Caco-2 (cell line): ENCODE data around the gene PKIG. TPM values are rescaled to one million over a fixed set of nuclear protein-coding genes. Genes with fewer than 3 reads are reported as not detected.

Source experiments
- BruUV-seq: library from RNA; stranded (reverse); fragments of 400-500 nt; replicated peaks from 2 replicates; lab custom pipeline; 2021; lab: Mats Ljungman, UMichigan
- CTCF ChIA-PET: fragments of 300-600 bp; sonication (Branson Sonifier 250); formaldehyde crosslinking; loops from one replicate; lab custom pipeline; 2022; ENCODE audit warnings: antibody characterized with exemption; lab: Charles Lee
- POLR2A ChIA-PET: fragments of 300-600 bp; sonication (Branson Sonifier 250); formaldehyde crosslinking; loops from one replicate; lab custom pipeline; 2022; ENCODE audit warnings: antibody characterized with exemption; lab: Charles Lee
- DNase-seq, 2 experiments: peaks; one replicate each; pipeline versions ENCODE4 v3.0.0 to v3.0.0-alpha.2; 2020 to 2022
- H3K27me3 ChIP-seq: replicated peaks from 2 replicates; pipeline ENCODE4 v1.6.0; 2011; ENCODE audit warnings: low read length; ENCODE audit not compliant: control insufficient read depth, insufficient read depth
- H3K36me3 ChIP-seq: 2 replicates; pipeline ENCODE4 v1.5.1; 2011; ENCODE audit warnings: low read length; ENCODE audit not compliant: control insufficient read depth, insufficient read depth
- H3K4me1 ChIP-seq: fragments of 250-450 bp; sonication (Bioruptor Pico); 2 replicates; pipeline ENCODE4 v1.5.1; 2020; ENCODE audit warnings: mild to moderate bottlenecking
- H3K4me3 ChIP-seq: 2 replicates; pipeline ENCODE4 v1.5.1; 2011; ENCODE audit warnings: low read depth, mild to moderate bottlenecking, control low read depth, low read length
- H3K9me3 ChIP-seq: fragments of 250-450 bp; sonication (Bioruptor Pico); 2 replicates; pipeline ENCODE4 v1.5.1; 2020; ENCODE audit warnings: mild to moderate bottlenecking, moderate library complexity
- H3K27ac Mint-ChIP-seq: one replicate; pipeline ENCODE4 v1.8.0; 2022; ENCODE audit warnings: mixed read lengths; ENCODE audit not compliant: unreplicated experiment
- H3K27me3 Mint-ChIP-seq: one replicate; pipeline ENCODE4 v1.8.0; 2022; ENCODE audit warnings: mixed read lengths; ENCODE audit not compliant: insufficient read depth, unreplicated experiment
- H3K36me3 Mint-ChIP-seq: one replicate; pipeline ENCODE4 v1.8.0; 2022; ENCODE audit warnings: mild to moderate bottlenecking, mixed read lengths; ENCODE audit not compliant: insufficient read depth, unreplicated experiment
- H3K4me1 Mint-ChIP-seq: one replicate; pipeline ENCODE4 v1.8.0; 2022; ENCODE audit warnings: low read depth, mixed read lengths; ENCODE audit not compliant: unreplicated experiment
- H3K4me3 Mint-ChIP-seq: one replicate; pipeline ENCODE4 v1.8.0; 2022; ENCODE audit warnings: mild to moderate bottlenecking, moderate library complexity, mixed read lengths; ENCODE audit not compliant: unreplicated experiment
- H3K9me3 Mint-ChIP-seq: one replicate; pipeline ENCODE4 v1.8.0; 2022; ENCODE audit warnings: mixed read lengths; ENCODE audit not compliant: unreplicated experiment
- intact Hi-C: fragments of 100-400 bp; cut with micrococcal nuclease; formaldehyde crosslinking; loops from one replicate; pipeline ENCODE4 v1.10.0; 2022; ENCODE audit not compliant: unreplicated experiment
- total RNA-seq: library from RNA; stranded (reverse); gene quantifications from 2 replicates; pipeline ENCODE4 v1.2.3, GENCODE V29; 2022
- TF ChIP-seq, protein P1 (sequence below), 2 experiments: fragments of 200-600 bp in 1 of 2; IDR thresholded peaks; 1 replicate in 1 of 2; 2 replicates in 1 of 2; pipeline versions ENCODE4 v1.5.1 to v1.8.0; 2011 to 2022; ENCODE audit warnings: antibody characterized with exemption in 1 of 2, control low read depth in 1 of 2, inconsistent platforms in 1 of 2, low read depth in 1 of 2, low read length in 1 of 2, mild to moderate bottlenecking in 1 of 2, moderate library complexity in 1 of 2; ENCODE audit not compliant: insufficient read depth in 1 of 2, severe bottlenecking in 1 of 2, unreplicated experiment in 1 of 2

PKIG gene
- total RNA-seq, 1 experiment from 2014 or later, result 25.9 TPM

DNA sequence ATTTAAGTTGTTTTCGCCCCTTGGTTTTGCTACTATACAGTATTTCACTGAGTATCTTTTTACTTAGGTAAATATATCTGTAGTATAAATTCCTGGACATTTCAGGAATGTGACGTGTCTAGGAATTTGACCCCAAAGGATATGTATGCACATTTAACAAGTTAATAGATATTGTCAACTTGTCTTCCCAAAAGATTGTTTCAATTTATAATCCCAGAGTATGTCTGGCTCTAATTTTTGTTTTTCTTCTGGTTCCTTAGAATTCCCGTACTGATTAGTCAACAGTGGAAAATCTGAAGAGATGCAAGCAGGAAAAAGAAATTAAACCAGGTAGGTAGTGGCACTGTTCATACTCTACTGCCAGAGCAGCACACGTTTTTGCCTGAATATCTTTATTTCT is 7.2 kb downstream of the PKIG start:
- Mint-ChIP-seq H3K9me3 (no peaks in the 10 kb centered on the region), H3K4me3 (no peak overlapping the region), H3K27ac (no peak overlapping the region), H3K36me3 (no peaks in the 10 kb centered on the region), H3K4me1 (peaks cover 37% of the 10 kb centered on the region), H3K27me3 (no peaks in the 10 kb centered on the region)
- H3K4me3 ChIP-seq, result no peak overlapping the region
- peaks cover 48% of the 10 kb centered on the region for H3K4me1 ChIP-seq
- intact Hi-C loops, result loop anchor here (2.0 kb wide), 1 partner anchor 21 kb away; no protein-coding TSS in a partner anchor
- no peaks in the 10 kb centered on the region for H3K27me3 ChIP-seq
- CTCF ChIA-PET, result no interaction called here
- BruUV-seq, result no TSS peak
- POLR2A ChIA-PET, result no interaction called here
- TF ChIP-seq, protein P1, sequence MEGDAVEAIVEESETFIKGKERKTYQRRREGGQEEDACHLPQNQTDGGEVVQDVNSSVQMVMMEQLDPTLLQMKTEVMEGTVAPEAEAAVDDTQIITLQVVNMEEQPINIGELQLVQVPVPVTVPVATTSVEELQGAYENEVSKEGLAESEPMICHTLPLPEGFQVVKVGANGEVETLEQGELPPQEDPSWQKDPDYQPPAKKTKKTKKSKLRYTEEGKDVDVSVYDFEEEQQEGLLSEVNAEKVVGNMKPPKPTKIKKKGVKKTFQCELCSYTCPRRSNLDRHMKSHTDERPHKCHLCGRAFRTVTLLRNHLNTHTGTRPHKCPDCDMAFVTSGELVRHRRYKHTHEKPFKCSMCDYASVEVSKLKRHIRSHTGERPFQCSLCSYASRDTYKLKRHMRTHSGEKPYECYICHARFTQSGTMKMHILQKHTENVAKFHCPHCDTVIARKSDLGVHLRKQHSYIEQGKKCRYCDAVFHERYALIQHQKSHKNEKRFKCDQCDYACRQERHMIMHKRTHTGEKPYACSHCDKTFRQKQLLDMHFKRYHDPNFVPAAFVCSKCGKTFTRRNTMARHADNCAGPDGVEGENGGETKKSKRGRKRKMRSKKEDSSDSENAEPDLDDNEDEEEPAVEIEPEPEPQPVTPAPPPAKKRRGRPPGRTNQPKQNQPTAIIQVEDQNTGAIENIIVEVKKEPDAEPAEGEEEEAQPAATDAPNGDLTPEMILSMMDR (IDR thresholded peaks at IDR 0.05; ENCODE audit: insufficient read depth in 1 of 2, low read depth in 1 of 2, low read length in 1 of 2, severe bottlenecking in 1 of 2, unreplicated experiment in 1 of 2), result no peak
- no peaks in the 10 kb centered on the region for H3K9me3 ChIP-seq
- peaks cover 1% of the 10 kb centered on the region; the same call in 1 of the 2 replicates for H3K36me3 ChIP-seq
- no peak for DNase-seq

DNA sequence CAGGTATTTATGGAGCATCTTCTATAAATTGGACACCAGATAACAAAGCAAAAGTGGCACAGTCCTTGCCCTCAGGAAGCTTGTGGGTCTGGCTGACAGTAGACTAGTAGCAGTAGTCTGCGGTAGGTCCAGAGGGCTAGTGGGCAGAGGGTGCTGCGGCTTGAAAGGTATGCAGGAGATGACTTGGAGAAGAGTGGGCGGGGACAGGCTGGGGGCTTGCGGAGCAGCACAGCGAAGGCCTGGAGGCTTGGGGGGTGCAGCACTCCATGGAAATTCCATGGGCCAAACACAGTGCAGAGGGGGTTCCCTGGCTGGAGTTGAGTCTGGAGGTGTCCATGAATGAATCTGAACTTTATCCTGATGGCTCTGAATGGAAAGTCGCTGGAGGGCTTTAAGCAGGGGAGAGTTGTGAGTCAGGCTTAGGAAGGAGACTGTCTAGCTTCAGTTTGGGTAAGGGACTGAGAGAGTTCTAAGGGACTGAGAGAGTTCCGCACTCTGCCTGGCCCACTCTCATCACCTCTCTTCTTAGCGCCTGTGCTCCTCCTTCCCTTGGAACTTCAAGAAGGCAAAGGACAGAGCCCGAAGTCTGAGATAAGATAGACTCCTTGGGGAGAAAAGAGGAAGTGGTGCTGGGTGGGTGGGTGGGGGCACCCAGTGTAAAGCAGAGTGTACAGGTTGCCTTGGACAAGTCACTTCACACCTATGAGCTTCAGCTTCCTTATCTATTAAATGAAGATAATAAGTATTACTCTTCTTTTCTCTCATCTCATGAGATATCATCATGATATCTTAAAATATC is 8.8 kb downstream of the PKIG start:
- H3K27me3 ChIP-seq, result no peaks in the 10 kb centered on the region
- no peak overlapping the region for H3K27ac Mint-ChIP-seq
- H3K9me3 Mint-ChIP-seq, result no peaks in the 10 kb centered on the region
- CTCF ChIA-PET, result interaction anchor here (0.5 to 1.6 kb wide), 10 partner anchors 15 to 205 kb away, joined by 3 to 8 read pairs (median 4); partner anchors contain the start of gene TTPAL
- H3K4me3 ChIP-seq, result no peak overlapping the region
- intact Hi-C loops, result no loop called here
- peaks cover 48% of the 10 kb centered on the region for H3K4me1 ChIP-seq
- peaks cover 34% of the 10 kb centered on the region for H3K4me1 Mint-ChIP-seq
- no peaks in the 10 kb centered on the region for H3K27me3 Mint-ChIP-seq
- H3K36me3 Mint-ChIP-seq, result no peaks in the 10 kb centered on the region
- POLR2A ChIA-PET, result interaction anchor here (0.7 kb wide), 1 partner anchor 18 kb away, joined by 3 read pairs; no protein-coding TSS in a partner anchor
- DNase-seq, result peak in 1 of 2 experiments; percentile 42
- no TSS peak for BruUV-seq
- TF ChIP-seq, protein P1 (IDR thresholded peaks at IDR 0.05; ENCODE audit: insufficient read depth in 1 of 2, low read depth in 1 of 2, low read length in 1 of 2, severe bottlenecking in 1 of 2, unreplicated experiment in 1 of 2), result no peak
- H3K4me3 Mint-ChIP-seq, result no peak overlapping the region
- H3K9me3 ChIP-seq, result no peaks in the 10 kb centered on the region
- peaks cover 1% of the 10 kb centered on the region; the same call in 1 of the 2 replicates for H3K36me3 ChIP-seq

DNA sequence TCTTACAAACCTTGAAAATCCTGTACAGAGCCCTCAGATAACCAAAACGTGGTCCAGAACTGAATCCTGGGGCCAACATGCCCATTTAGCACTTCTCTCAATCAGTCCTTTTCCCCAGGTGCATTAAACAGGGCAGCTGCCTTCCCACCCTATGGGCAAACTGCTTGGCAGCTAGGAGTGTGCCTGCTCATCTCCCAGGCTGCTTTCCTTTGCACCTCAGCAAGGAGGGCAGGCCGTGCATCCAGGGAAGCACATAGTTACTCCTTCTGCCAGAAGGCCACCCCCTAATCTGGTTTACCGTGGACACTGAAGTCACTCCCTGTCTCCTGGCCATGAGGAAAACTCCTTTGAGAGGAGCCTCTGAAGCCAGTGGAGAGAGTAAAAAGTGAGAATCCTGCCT is 10.0 kb downstream of the PKIG start:
- CTCF ChIA-PET, result interaction anchor here (1.1 to 1.4 kb wide), 3 partner anchors 25 to 117 kb away, joined by 4 to 5 read pairs (median 4); partner anchors contain the start of gene TTPAL
- H3K4me3 Mint-ChIP-seq, result no peak overlapping the region
- POLR2A ChIA-PET, result no interaction called here

More for the DNA sequence above, 10.0 kb downstream of the PKIG start:
- TF ChIP-seq, protein P1 (IDR thresholded peaks at IDR 0.05; ENCODE audit: insufficient read depth in 1 of 2, low read depth in 1 of 2, low read length in 1 of 2, severe bottlenecking in 1 of 2, unreplicated experiment in 1 of 2), result no peak
- no peaks in the 10 kb centered on the region for H3K27me3 ChIP-seq
- no peak overlapping the region for H3K27ac Mint-ChIP-seq
- peak in 1 of 2 experiments; percentile 33 for DNase-seq
- peaks cover 1% of the 10 kb centered on the region; the same call in 1 of the 2 replicates for H3K36me3 ChIP-seq
- peaks cover 41% of the 10 kb centered on the region for H3K4me1 ChIP-seq
- no TSS peak for BruUV-seq
- H3K4me1 Mint-ChIP-seq, result peaks cover 34% of the 10 kb centered on the region
- intact Hi-C loops, result no loop called here
- no peaks in the 10 kb centered on the region for H3K9me3 Mint-ChIP-seq
- H3K4me3 ChIP-seq, result no peak overlapping the region
- H3K9me3 ChIP-seq, result no peaks in the 10 kb centered on the region
- no peaks in the 10 kb centered on the region for H3K36me3 Mint-ChIP-seq
- H3K27me3 Mint-ChIP-seq, result no peaks in the 10 kb centered on the region
